ENCODE data around the gene GOLGA6A. TPM values are rescaled to one million over a fixed set of nuclear protein-coding genes. Genes with fewer than 3 reads are reported as not detected.

Gene GOLGA6A
- total and polyA plus RNA-seq, 2 donors (not counting 1 experiment from before 2014, with no cell fraction given) = 0.31 to 1.0 TPM

GRCh38 chr15:74039656-74040010, 42.7 kb downstream of the GOLGA6A start:
- H3K9me3 ChIP-seq (ENCODE audit: control extremely low read depth in 1 of 3, control insufficient read depth in 2 of 3, insufficient read depth in 1 of 3, low read length in 2 of 3) = no peaks in the 10 kb centered on the region
- Mint-ChIP-seq H3K4me3 (no peak overlapping the region), H3K4me1 (no peaks in the 10 kb centered on the region), H3K27ac (no peak overlapping the region), H3K9me3 (ENCODE audit: insufficient read depth) (no peaks in the 10 kb centered on the region), H3K27me3 (no peaks in the 10 kb centered on the region)
- no peaks in the 10 kb centered on the region for H3K79me2 ChIP-seq (ENCODE audit: control insufficient read depth, insufficient read depth, low read length)
- peaks cover 0 to 51% of the 10 kb centered on the region in 2 experiments for H3K36me3 ChIP-seq (replicated peaks in 1 of 2; ENCODE audit: control extremely low read depth in 1 of 2, control insufficient read depth in 1 of 2, extremely low read depth in 1 of 2, insufficient read depth in 2 of 2, low read length in 1 of 2)
- CTCF ChIA-PET = interaction anchor here (2.1 to 2.2 kb wide), 2 partner anchors 10 to 67 kb away, joined by 9 to 10 read pairs; no protein-coding TSS in a partner anchor
- no peak overlapping the region for H3K4me2 ChIP-seq (replicated peaks; ENCODE audit: low read depth, low read length, poor library complexity, severe bottlenecking)
- H3K4me3 ChIP-seq (ENCODE audit: control extremely low read depth in 1 of 5, extremely low read depth in 1 of 5, insufficient read depth in 1 of 5, low read depth in 2 of 5, low read length in 4 of 5) = no peak overlapping the region
- H3K4me1 ChIP-seq (ENCODE audit: control insufficient read depth in 2 of 2, insufficient read depth in 2 of 2, low read length in 2 of 2) = no peaks in the 10 kb centered on the region
- POLR2A ChIA-PET = no interaction called here
- H4K20me1 ChIP-seq (ENCODE audit: control insufficient read depth, insufficient read depth, low read length, poor library complexity, severe bottlenecking) = no peaks in the 10 kb centered on the region
- no peak overlapping the region for H2AFZ ChIP-seq (ENCODE audit: insufficient read depth, low read depth, low read length, poor library complexity, severe bottlenecking)
- ATAC-seq (ENCODE audit: low read depth) = no peak
- intact Hi-C loops (cut with micrococcal nuclease) = loop anchor here (5.0 kb wide), 1 partner anchor 67 kb away; no protein-coding TSS in a partner anchor
- TF ChIP-seq EZH2 (IDR thresholded peaks at IDR 0.05; ENCODE audit: borderline replicate concordance, insufficient read depth, low read depth, low read length, poor library complexity, severe bottlenecking) (no peak), CTCF (IDR thresholded peaks at IDR 0.05) (no peak)
- no peak for DNase-seq
- H3K9ac ChIP-seq (ENCODE audit: low read length) = no peak overlapping the region
- no peaks in the 10 kb centered on the region for H3K27me3 ChIP-seq (replicated peaks in 1 of 4; ENCODE audit: control extremely low read depth in 1 of 4, control insufficient read depth in 3 of 4, insufficient read depth in 4 of 4, low read length in 3 of 4)
- H3K27ac ChIP-seq (ENCODE audit: low read length in 2 of 2) = no peak overlapping the region
- 94% methylated on average over 3 of the region's 5 CpGs for WGBS (ENCODE audit: insufficient coverage)

- Histone ChIP-seq H3K4me3 (ENCODE audit: control extremely low read depth in 1 of 5, extremely low read depth in 1 of 5, insufficient read depth in 1 of 5, low read depth in 2 of 5, low read length in 4 of 5) (no peak overlapping the region), H3K9ac (ENCODE audit: low read length) (no peak overlapping the region), H4K20me1 (ENCODE audit: control insufficient read depth, insufficient read depth, low read length, poor library complexity, severe bottlenecking) (no peaks in the 10 kb centered on the region), H3K27me3 (replicated peaks in 1 of 4; ENCODE audit: control extremely low read depth in 1 of 4, control insufficient read depth in 3 of 4, insufficient read depth in 4 of 4, low read length in 3 of 4) (no peaks in the 10 kb centered on the region), H3K79me2 (ENCODE audit: control insufficient read depth, insufficient read depth, low read length) (no peaks in the 10 kb centered on the region), H3K4me2 (replicated peaks; ENCODE audit: low read depth, low read length, poor library complexity, severe bottlenecking) (no peak overlapping the region), H3K27ac (ENCODE audit: low read length in 2 of 2) (no peak overlapping the region), H2AFZ (ENCODE audit: insufficient read depth, low read depth, low read length, poor library complexity, severe bottlenecking) (no peak overlapping the region), H3K36me3 (replicated peaks in 1 of 2; ENCODE audit: control extremely low read depth in 1 of 2, control insufficient read depth in 1 of 2, extremely low read depth in 1 of 2, insufficient read depth in 2 of 2, low read length in 1 of 2) (peaks cover 0 to 52% of the 10 kb centered on the region in 2 experiments), H3K9me3 (ENCODE audit: control extremely low read depth in 1 of 3, control insufficient read depth in 2 of 3, insufficient read depth in 1 of 3, low read length in 2 of 3) (no peaks in the 10 kb centered on the region), H3K4me1 (ENCODE audit: control insufficient read depth in 2 of 2, insufficient read depth in 2 of 2, low read length in 2 of 2) (no peaks in the 10 kb centered on the region)
- no peak for TF ChIP-seq CTCF (IDR thresholded peaks at IDR 0.05)
- TF ChIP-seq EZH2 (IDR thresholded peaks at IDR 0.05; ENCODE audit: borderline replicate concordance, insufficient read depth, low read depth, low read length, poor library complexity, severe bottlenecking) = no peak
- no peak for DNase-seq
- no peaks in the 10 kb centered on the region for H3K4me1 Mint-ChIP-seq
- no peaks in the 10 kb centered on the region for H3K9me3 Mint-ChIP-seq (ENCODE audit: insufficient read depth)
- no peak for ATAC-seq (ENCODE audit: low read depth)
- no peak overlapping the region for H3K27ac Mint-ChIP-seq
- CTCF ChIA-PET = interaction anchor here (0.6 to 2.2 kb wide), 5 partner anchors 9 to 251 kb away, joined by 3 to 10 read pairs (median 7); no protein-coding TSS in a partner anchor
- 94% methylated on average over 8 of the region's 9 CpGs for WGBS (ENCODE audit: insufficient coverage)
- POLR2A ChIA-PET = no interaction called here
- no peak overlapping the region for H3K4me3 Mint-ChIP-seq
- H3K27me3 Mint-ChIP-seq = no peaks in the 10 kb centered on the region
- intact Hi-C loops (cut with micrococcal nuclease) = loop anchor here (5.0 kb wide), 1 partner anchor 67 kb away; no protein-coding TSS in a partner anchor
These were observed 43.4 kb downstream of the GOLGA6A start for GRCh38 chr15:74038707-74039655.

Measured in B cell (primary cell).